Mesendoderm (in vitro differentiated cells): ENCODE measurements around the gene SCFD2.
A peak's percentile ranks its signal among the peaks of the same experiment; 100 is the strongest.
"Not testable (repeated sequence)": the region's sequence is repeated elsewhere in the genome, so short reads cannot be mapped to it uniquely, and the experiment has no call there.

Experiments used
- DNase-seq: peaks from one replicate; pipeline ENCODE4 v3.0.0; 2013
- H2AK5ac ChIP-seq: 2 replicates; pipeline ENCODE4 v1.6.1; 2013; ENCODE audit warnings: low read length, inconsistent platforms
- H2BK120ac ChIP-seq: 2 replicates; pipeline ENCODE4 v1.6.1; 2013; ENCODE audit warnings: low read depth, mild to moderate bottlenecking, low read length, moderate library complexity, mixed read lengths
- H2BK15ac ChIP-seq: replicated peaks from 2 replicates; pipeline ENCODE4 v1.6.1; 2013; ENCODE audit warnings: low read depth, mild to moderate bottlenecking, moderate library complexity
- H2BK5ac ChIP-seq: 2 replicates; pipeline ENCODE4 v1.6.1; 2013; ENCODE audit warnings: low read length, inconsistent platforms
- H3K18ac ChIP-seq: 2 replicates; pipeline ENCODE4 v1.6.1; 2013; ENCODE audit warnings: mild to moderate bottlenecking, low read length, mixed read lengths
- H3K23ac ChIP-seq: one replicate; pipeline ENCODE4 v1.6.1; 2013; ENCODE audit warnings: low read length
- H3K27ac ChIP-seq: 2 replicates; pipeline ENCODE4 v1.5.1; 2013; ENCODE audit warnings: low read depth, mild to moderate bottlenecking, inconsistent platforms, low read length, moderate library complexity
- H3K27me3 ChIP-seq: 2 replicates; pipeline ENCODE4 v1.6.1; 2013; ENCODE audit warnings: low read length, control low read depth, mild to moderate bottlenecking, inconsistent platforms; ENCODE audit not compliant: insufficient read depth, poor library complexity
- H3K36me3 ChIP-seq: 2 replicates; pipeline ENCODE4 v1.6.1; 2013; ENCODE audit warnings: low read length, inconsistent platforms; ENCODE audit not compliant: control insufficient read depth, insufficient read depth
- H3K4ac ChIP-seq: one replicate; pipeline ENCODE4 v1.6.1; 2013; ENCODE audit warnings: low read depth, mild to moderate bottlenecking, low read length, moderate library complexity
- H3K4me1 ChIP-seq: 2 replicates; pipeline ENCODE4 v1.6.1; 2013; ENCODE audit warnings: low read depth, low read length, inconsistent platforms; ENCODE audit not compliant: control insufficient read depth
- H3K4me2 ChIP-seq: 2 replicates; pipeline ENCODE4 v1.6.1; 2013; ENCODE audit warnings: low read length
- H3K4me3 ChIP-seq: 2 replicates; pipeline ENCODE4 v1.5.1; 2013; ENCODE audit warnings: mild to moderate bottlenecking, low read length
- H3K56ac ChIP-seq: one replicate; pipeline ENCODE4 v1.6.1; 2013; ENCODE audit warnings: low read length
- H3K79me1 ChIP-seq: 2 replicates; pipeline ENCODE4 v1.6.1; 2013; ENCODE audit warnings: low read length, inconsistent platforms
- H3K79me2 ChIP-seq: 2 replicates; pipeline ENCODE4 v1.6.1; 2013; ENCODE audit warnings: mild to moderate bottlenecking, low read length; ENCODE audit not compliant: control insufficient read depth, insufficient read depth
- H3K9ac ChIP-seq: 2 replicates; pipeline ENCODE4 v1.6.1; 2013; ENCODE audit warnings: low read length, inconsistent platforms
- H4K5ac ChIP-seq: one replicate; pipeline ENCODE4 v1.6.1; 2013; ENCODE audit warnings: low read length
- H4K8ac ChIP-seq: one replicate; pipeline ENCODE4 v1.6.1; 2013; ENCODE audit warnings: low read depth, mild to moderate bottlenecking, control low read depth, low read length, moderate library complexity
- WGBS: extraction: QIAGEN DNeasy Blood & Tissue Kit; methylation state at CpG from one replicate; pipeline ENCODE4 v1.1.7; 2013; ENCODE audit warnings: low lambda C conversion rate, missing lambda C conversion rate; ENCODE audit not compliant: insufficient coverage; ENCODE audit errors: extremely low coverage; 5-methylcytosine and 5-hydroxymethylcytosine counted together

Gene SCFD2

GRCh38 chr4:53037892-53038291 lies 328.0 kb downstream of the SCFD2 start:
- no peak overlapping the region for H3K27ac ChIP-seq

GRCh38 chr4:53032908-53033307 lies 333.0 kb downstream of the SCFD2 start:
- H2AK5ac ChIP-seq, H3K56ac ChIP-seq, H3K36me3 ChIP-seq, H3K4me2 ChIP-seq, H3K9ac ChIP-seq, H3K23ac ChIP-seq, H3K27me3 ChIP-seq, H3K4me1 ChIP-seq, H3K4me3 ChIP-seq, H3K79me2 ChIP-seq, DNase-seq, H3K79me1 ChIP-seq, H3K18ac ChIP-seq, H4K5ac ChIP-seq, H2BK5ac ChIP-seq, H2BK120ac ChIP-seq, H2BK15ac ChIP-seq, H3K27ac ChIP-seq, H4K8ac ChIP-seq, H3K4ac ChIP-seq: not testable (repeated sequence)
- no CpG with 5 or more reads among the region's 1 CpG for WGBS

More at GRCh38 chr4:53037892-53038291, 328.0 kb downstream of the SCFD2 start:
- Histone ChIP-seq H2BK120ac (no peak overlapping the region), H4K5ac (no peak overlapping the region), H3K4me1 (no peaks in the 10 kb centered on the region), H3K56ac (no peak overlapping the region), H3K18ac (no peak overlapping the region), H3K79me1 (no peaks in the 10 kb centered on the region), H3K4ac (no peak overlapping the region), H3K27me3 (no peaks in the 10 kb centered on the region), H2BK5ac (no peak overlapping the region), H3K23ac (no peak overlapping the region), H3K36me3 (no peaks in the 10 kb centered on the region), H3K4me3 (no peak overlapping the region), H2AK5ac (no peak overlapping the region), H3K79me2 (no peaks in the 10 kb centered on the region), H3K9ac (no peak overlapping the region), H2BK15ac (no peak overlapping the region), H3K4me2 (no peak overlapping the region), H4K8ac (no peak overlapping the region)
- WGBS, result no CpG with 5 or more reads among the region's 1 CpG
- no peak for DNase-seq

DNA sequence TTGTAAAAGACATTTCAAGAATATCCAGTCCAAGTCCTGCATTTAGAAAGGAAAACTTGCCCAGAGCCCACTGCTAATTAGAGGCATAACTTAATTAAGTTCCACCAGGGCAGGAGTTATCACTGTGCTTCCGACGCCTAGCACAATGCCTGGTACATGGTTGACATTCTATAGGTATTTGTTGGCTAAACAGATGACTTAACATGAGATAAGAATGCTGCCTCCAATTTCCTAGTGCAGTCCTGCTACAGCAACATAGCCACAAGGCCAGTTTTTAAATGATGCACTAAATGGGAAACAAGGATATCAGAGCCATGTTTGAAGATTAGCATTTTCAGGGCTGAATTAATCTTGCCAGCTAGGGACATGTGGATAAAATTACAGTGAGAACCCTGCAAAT lies 339.6 kb downstream of the SCFD2 start:
- Histone ChIP-seq H3K9ac (no peak overlapping the region), H4K8ac (no peak overlapping the region), H3K27me3 (no peaks in the 10 kb centered on the region), H3K4me1 (peaks cover 2% of the 10 kb centered on the region), H2BK120ac (no peak overlapping the region), H4K5ac (no peak overlapping the region), H3K79me1 (no peaks in the 10 kb centered on the region), H3K4me3 (no peak overlapping the region), H3K36me3 (no peaks in the 10 kb centered on the region), H2BK15ac (no peak overlapping the region), H3K56ac (no peak overlapping the region), H3K79me2 (no peaks in the 10 kb centered on the region), H2BK5ac (no peak overlapping the region), H3K4ac (no peak overlapping the region), H3K27ac (no peak overlapping the region), H3K4me2 (no peak overlapping the region), H3K18ac (no peak overlapping the region), H2AK5ac (no peak overlapping the region), H3K23ac (no peak overlapping the region)
- peak; percentile 75 for DNase-seq
- WGBS, result no CpG with 5 or more reads among the region's 2 CpGs

GRCh38 chr4:53023677-53024299 lies 342.1 kb downstream of the SCFD2 start:
- Histone ChIP-seq H3K4me2 (no peak overlapping the region), H3K4ac (no peak overlapping the region), H4K5ac (no peak overlapping the region), H4K8ac (no peak overlapping the region), H3K18ac (no peak overlapping the region), H2AK5ac (no peak overlapping the region), H2BK5ac (no peak overlapping the region), H3K4me1 (peaks cover 2% of the 10 kb centered on the region), H3K23ac (no peak overlapping the region), H3K9ac (no peak overlapping the region), H3K27ac (no peak overlapping the region), H3K36me3 (no peaks in the 10 kb centered on the region), H2BK15ac (no peak overlapping the region), H3K56ac (no peak overlapping the region), H3K4me3 (no peak overlapping the region), H3K27me3 (no peaks in the 10 kb centered on the region), H3K79me1 (no peaks in the 10 kb centered on the region), H3K79me2 (no peaks in the 10 kb centered on the region), H2BK120ac (no peak overlapping the region)
- WGBS, result no CpG with 5 or more reads among the region's 3 CpGs
- no peak for DNase-seq

GRCh38 chr4:53022513-53023100 lies 343.3 kb downstream of the SCFD2 start:
- no CpG with 5 or more reads among the region's 2 CpGs for WGBS
- Histone ChIP-seq H3K4me1 (peaks cover 2% of the 10 kb centered on the region), H3K4me2 (no peak overlapping the region), H3K4me3 (no peak overlapping the region), H3K23ac (no peak overlapping the region), H3K79me1 (no peaks in the 10 kb centered on the region), H2BK5ac (no peak overlapping the region), H3K9ac (no peak overlapping the region), H3K36me3 (no peaks in the 10 kb centered on the region), H3K56ac (no peak overlapping the region), H2BK120ac (no peak overlapping the region), H3K27ac (no peak overlapping the region), H3K4ac (no peak overlapping the region), H3K79me2 (no peaks in the 10 kb centered on the region), H3K27me3 (no peaks in the 10 kb centered on the region), H2AK5ac (no peak overlapping the region), H4K8ac (no peak overlapping the region), H2BK15ac (no peak overlapping the region), H4K5ac (no peak overlapping the region), H3K18ac (no peak overlapping the region)
- DNase-seq, result no peak
